Measurements from ENCODE around the gene ADCY5.

The ADCY5 gene

GRCh38 chr3:123330441-123330991, 118.4 kb downstream of the ADCY5 start:
- no peaks in the 10 kb centered on the region for H3K27me3 ChIP-seq (ENCODE audit: control insufficient read depth, insufficient read depth, low read length)
- H3K4me3 ChIP-seq (ENCODE audit: low read depth, low read length), result no peak overlapping the region
- no peak overlapping the region for H3K9ac ChIP-seq (ENCODE audit: low read depth, low read length)
- H3K36me3 ChIP-seq (ENCODE audit: control insufficient read depth, insufficient read depth, low read length), result no peaks in the 10 kb centered on the region
- no peaks in the 10 kb centered on the region for H3K9me3 ChIP-seq (ENCODE audit: control insufficient read depth, insufficient read depth, low read length)
- no peaks in the 10 kb centered on the region for H3K4me1 ChIP-seq (ENCODE audit: control insufficient read depth, insufficient read depth, low read length)

- Histone ChIP-seq H3K9ac (ENCODE audit: low read depth, low read length) (no peak overlapping the region), H3K4me3 (ENCODE audit: low read depth, low read length) (no peak overlapping the region), H3K36me3 (ENCODE audit: control insufficient read depth, insufficient read depth, low read length) (no peaks in the 10 kb centered on the region), H3K27me3 (ENCODE audit: control insufficient read depth, insufficient read depth, low read length) (no peaks in the 10 kb centered on the region), H3K4me1 (ENCODE audit: control insufficient read depth, insufficient read depth, low read length) (no peaks in the 10 kb centered on the region), H3K9me3 (ENCODE audit: control insufficient read depth, insufficient read depth, low read length) (no peaks in the 10 kb centered on the region)
These were observed 119.1 kb downstream of the ADCY5 start for GRCh38 chr3:123329636-123330340.

DNA sequence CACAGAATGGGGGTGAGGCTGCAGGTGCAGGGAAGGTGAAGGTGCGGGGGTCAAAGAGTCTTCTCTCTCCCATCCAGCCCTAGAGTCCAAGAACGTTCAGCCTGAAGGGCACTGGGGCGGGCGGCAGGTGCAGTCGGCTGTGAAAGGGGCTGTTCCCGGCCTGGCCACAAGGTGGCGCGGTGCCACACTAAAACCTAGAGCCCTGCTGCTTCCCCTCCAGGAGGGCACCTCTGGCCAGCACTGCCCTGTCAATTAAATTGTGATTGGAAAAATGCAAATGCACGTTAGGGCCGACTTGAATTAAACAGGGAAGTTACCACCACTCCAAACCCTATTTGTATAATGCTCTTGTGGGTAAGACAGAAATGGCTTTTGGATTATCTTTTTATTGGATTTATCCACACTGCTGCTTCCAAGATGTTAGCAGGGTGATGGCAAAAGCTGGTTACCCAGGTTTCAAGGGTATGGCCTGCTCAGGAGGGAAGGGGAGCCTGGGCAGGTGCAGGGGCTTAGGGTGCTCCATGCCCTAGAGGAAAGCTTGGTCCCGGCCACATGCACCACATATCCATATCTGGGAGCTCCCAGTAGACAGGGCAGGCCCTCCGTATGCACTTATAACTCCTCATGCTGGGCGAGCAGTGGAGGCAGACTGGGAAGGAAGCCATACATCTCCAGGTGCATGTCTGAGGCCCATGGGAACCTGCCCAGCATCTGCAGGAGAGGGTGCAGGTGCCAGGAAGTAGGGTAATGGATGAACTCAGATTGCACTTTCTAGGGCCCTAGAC, 119.8 kb downstream of the ADCY5 start:
- H3K4me3 ChIP-seq (ENCODE audit: low read depth, low read length), result no peak overlapping the region

GRCh38 chr3:123327956-123328850, 120.7 kb downstream of the ADCY5 start:
- no peak overlapping the region for H3K9ac ChIP-seq (ENCODE audit: low read depth, low read length)
- H3K9me3 ChIP-seq (ENCODE audit: control insufficient read depth, insufficient read depth, low read length), result no peaks in the 10 kb centered on the region
- no peaks in the 10 kb centered on the region for H3K27me3 ChIP-seq (ENCODE audit: control insufficient read depth, insufficient read depth, low read length)
- H3K4me3 ChIP-seq (ENCODE audit: low read depth, low read length), result no peak overlapping the region
- H3K4me1 ChIP-seq (ENCODE audit: control insufficient read depth, insufficient read depth, low read length), result no peaks in the 10 kb centered on the region
- H3K36me3 ChIP-seq (ENCODE audit: control insufficient read depth, insufficient read depth, low read length), result no peaks in the 10 kb centered on the region

More for the DNA sequence above, 119.8 kb downstream of the ADCY5 start:
- H3K27me3 ChIP-seq (ENCODE audit: control insufficient read depth, insufficient read depth, low read length), result no peaks in the 10 kb centered on the region
- no peaks in the 10 kb centered on the region for H3K9me3 ChIP-seq (ENCODE audit: control insufficient read depth, insufficient read depth, low read length)
- no peak overlapping the region for H3K9ac ChIP-seq (ENCODE audit: low read depth, low read length)
- H3K36me3 ChIP-seq (ENCODE audit: control insufficient read depth, insufficient read depth, low read length), result no peaks in the 10 kb centered on the region
- H3K4me1 ChIP-seq (ENCODE audit: control insufficient read depth, insufficient read depth, low read length), result no peaks in the 10 kb centered on the region

DNA sequence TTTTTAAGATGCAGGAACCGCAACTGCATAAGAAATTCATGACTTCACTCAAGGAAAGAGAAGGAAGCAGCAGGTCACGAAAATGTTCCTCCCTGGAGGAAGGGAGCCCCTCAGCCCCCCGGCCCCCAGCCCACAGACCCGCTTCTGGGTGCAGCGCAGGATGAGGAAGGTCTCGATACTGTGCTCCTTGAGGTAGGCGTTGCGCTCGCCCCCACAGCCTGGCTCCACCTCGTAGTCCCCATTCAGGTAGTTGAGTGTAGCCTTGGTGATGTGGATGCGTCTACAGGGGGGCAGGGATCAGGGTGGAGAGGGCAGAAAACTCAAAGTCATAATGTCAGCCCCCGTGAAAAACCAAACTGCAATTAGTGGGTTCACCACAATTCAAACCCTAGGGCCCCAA, 121.4 kb downstream of the ADCY5 start:
- no peak overlapping the region for H3K9ac ChIP-seq (ENCODE audit: low read depth, low read length)
- no peaks in the 10 kb centered on the region for H3K27me3 ChIP-seq (ENCODE audit: control insufficient read depth, insufficient read depth, low read length)
- no peak overlapping the region for H3K4me3 ChIP-seq (ENCODE audit: low read depth, low read length)
- no peaks in the 10 kb centered on the region for H3K36me3 ChIP-seq (ENCODE audit: control insufficient read depth, insufficient read depth, low read length)
- no peaks in the 10 kb centered on the region for H3K9me3 ChIP-seq (ENCODE audit: control insufficient read depth, insufficient read depth, low read length)
- H3K4me1 ChIP-seq (ENCODE audit: control insufficient read depth, insufficient read depth, low read length), result no peaks in the 10 kb centered on the region

- Histone ChIP-seq H3K36me3 (ENCODE audit: control insufficient read depth, insufficient read depth, low read length) (no peaks in the 10 kb centered on the region), H3K4me1 (ENCODE audit: control insufficient read depth, insufficient read depth, low read length) (no peaks in the 10 kb centered on the region), H3K9ac (ENCODE audit: low read depth, low read length) (no peak overlapping the region), H3K9me3 (ENCODE audit: control insufficient read depth, insufficient read depth, low read length) (no peaks in the 10 kb centered on the region), H3K27me3 (ENCODE audit: control insufficient read depth, insufficient read depth, low read length) (no peaks in the 10 kb centered on the region), H3K4me3 (ENCODE audit: low read depth, low read length) (no peak overlapping the region)
These were observed 122.4 kb downstream of the ADCY5 start for GRCh38 chr3:123326531-123326930.

GRCh38 chr3:123325766-123326256, 123.1 kb downstream of the ADCY5 start:
- peaks cover under 1% of the 10 kb centered on the region for H3K4me1 ChIP-seq (ENCODE audit: control insufficient read depth, insufficient read depth, low read length)
- H3K27me3 ChIP-seq (ENCODE audit: control insufficient read depth, insufficient read depth, low read length), result no peaks in the 10 kb centered on the region
- no peak overlapping the region for H3K4me3 ChIP-seq (ENCODE audit: low read depth, low read length)

GRCh38 chr3:123324880-123325765, 123.8 kb downstream of the ADCY5 start:
- H3K36me3 ChIP-seq (ENCODE audit: control insufficient read depth, insufficient read depth, low read length), result no peaks in the 10 kb centered on the region
- no peak overlapping the region for H3K4me3 ChIP-seq (ENCODE audit: low read depth, low read length)
- H3K9ac ChIP-seq (ENCODE audit: low read depth, low read length), result no peak overlapping the region
- no peaks in the 10 kb centered on the region for H3K27me3 ChIP-seq (ENCODE audit: control insufficient read depth, insufficient read depth, low read length)
- H3K4me1 ChIP-seq (ENCODE audit: control insufficient read depth, insufficient read depth, low read length), result peaks cover 7% of the 10 kb centered on the region
- no peaks in the 10 kb centered on the region for H3K9me3 ChIP-seq (ENCODE audit: control insufficient read depth, insufficient read depth, low read length)

More at GRCh38 chr3:123325766-123326256, 123.1 kb downstream of the ADCY5 start:
- Histone ChIP-seq H3K9me3 (ENCODE audit: control insufficient read depth, insufficient read depth, low read length) (no peaks in the 10 kb centered on the region), H3K9ac (ENCODE audit: low read depth, low read length) (no peak overlapping the region), H3K36me3 (ENCODE audit: control insufficient read depth, insufficient read depth, low read length) (no peaks in the 10 kb centered on the region)

DNA sequence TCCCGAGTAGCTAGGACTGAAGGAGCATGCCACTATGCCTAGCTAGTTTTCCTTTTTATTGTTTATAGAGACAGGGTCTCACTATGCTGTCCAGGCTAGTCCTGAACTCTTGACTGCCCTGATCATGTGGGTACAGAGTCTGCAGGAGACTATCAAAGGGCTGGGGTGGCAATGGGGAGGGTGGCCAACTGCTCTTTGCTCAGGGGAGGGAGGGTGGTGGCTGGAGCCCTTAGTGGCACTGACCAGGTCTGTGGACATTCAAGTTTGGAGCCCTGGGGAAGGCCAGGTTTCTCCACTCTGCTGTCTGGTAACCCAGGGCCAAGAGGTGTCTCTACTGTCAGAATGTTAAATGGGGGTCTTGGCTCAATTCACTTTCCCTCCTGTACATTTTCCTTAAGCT, 125.1 kb downstream of the ADCY5 start:
- Histone ChIP-seq H3K9me3 (ENCODE audit: control insufficient read depth, insufficient read depth, low read length) (no peaks in the 10 kb centered on the region), H3K9ac (ENCODE audit: low read depth, low read length) (no peak overlapping the region), H3K27me3 (ENCODE audit: control insufficient read depth, insufficient read depth, low read length) (no peaks in the 10 kb centered on the region), H3K36me3 (ENCODE audit: control insufficient read depth, insufficient read depth, low read length) (no peaks in the 10 kb centered on the region), H3K4me1 (ENCODE audit: control insufficient read depth, insufficient read depth, low read length) (peaks cover 12% of the 10 kb centered on the region), H3K4me3 (ENCODE audit: low read depth, low read length) (no peak overlapping the region)

- no peaks in the 10 kb centered on the region for H3K27me3 ChIP-seq (ENCODE audit: control insufficient read depth, insufficient read depth, low read length)
- H3K4me3 ChIP-seq (ENCODE audit: low read depth, low read length), result no peak overlapping the region
- H3K9ac ChIP-seq (ENCODE audit: low read depth, low read length), result no peak overlapping the region
- no peaks in the 10 kb centered on the region for H3K36me3 ChIP-seq (ENCODE audit: control insufficient read depth, insufficient read depth, low read length)
- no peaks in the 10 kb centered on the region for H3K9me3 ChIP-seq (ENCODE audit: control insufficient read depth, insufficient read depth, low read length)
- H3K4me1 ChIP-seq (ENCODE audit: control insufficient read depth, insufficient read depth, low read length), result peaks cover 12% of the 10 kb centered on the region
These were observed 126.0 kb downstream of the ADCY5 start for GRCh38 chr3:123322866-123323265.

Measured in iPS-15b (cell line).